A673 (cell line): ENCODE data around the gene CNTN5. TPM values are rescaled to one million over a fixed set of nuclear protein-coding genes. Genes with fewer than 3 reads are reported as not detected.

Experiments used
- BruUV-seq: library from RNA; stranded (reverse); fragments of 400-500 nt; replicated peaks from 2 replicates; lab custom pipeline; 2021; lab: Mats Ljungman, UMichigan
- CTCF ChIA-PET: fragments of 300-600 bp; sonication (Branson Sonifier 250); formaldehyde crosslinking; loops from one replicate; lab custom pipeline; 2022; ENCODE audit warnings: antibody characterized with exemption; lab: Charles Lee
- POLR2A ChIA-PET: fragments of 300-600 bp; sonication (Branson Sonifier 250); formaldehyde crosslinking; loops from one replicate; lab custom pipeline; 2022; ENCODE audit warnings: antibody characterized with exemption; ENCODE audit not compliant: low non-redundant PET; lab: Charles Lee
- DNase-seq: peaks from one replicate; pipeline ENCODE4 v3.0.0-alpha.2; 2015; ENCODE audit warnings: low spot score
- H3K27ac ChIP-seq: fragments of 200-600 bp; sonication (generic); 2 replicates; pipeline ENCODE4 v1.5.1; 2016; ENCODE audit warnings: mixed run types, low read depth, mild to moderate bottlenecking, mixed read lengths, antibody characterized with exemption, low read length; ENCODE audit not compliant: poor library complexity, severe bottlenecking
- H3K27me3 ChIP-seq: fragments of 200-600 bp; sonication (generic); replicated peaks from 2 replicates; pipeline ENCODE4 v1.6.1; 2017; ENCODE audit warnings: mixed run types, low read depth, mild to moderate bottlenecking, mixed read lengths, antibody characterized with exemption, low read length; ENCODE audit not compliant: insufficient read depth, poor library complexity
- H3K36me3 ChIP-seq: fragments of 200-600 bp; sonication (generic); 2 replicates; pipeline ENCODE4 v1.6.1; 2016; ENCODE audit warnings: mixed run types, mild to moderate bottlenecking, mixed read lengths, antibody characterized with exemption, low read length; ENCODE audit not compliant: insufficient read depth, poor library complexity, severe bottlenecking
- H3K4me1 ChIP-seq: fragments of 200-600 bp; sonication (generic); 2 replicates; pipeline ENCODE4 v1.6.1; 2017; ENCODE audit warnings: mixed run types, mild to moderate bottlenecking, mixed read lengths, antibody characterized with exemption, low read length; ENCODE audit not compliant: insufficient read depth, poor library complexity, severe bottlenecking
- H3K4me3 ChIP-seq: fragments of 200-600 bp; sonication (generic); 2 replicates; pipeline ENCODE4 v1.5.1; 2016; ENCODE audit warnings: low read depth, mixed run types, mild to moderate bottlenecking, mixed read lengths, low read length; ENCODE audit not compliant: poor library complexity, severe bottlenecking
- H3K9me3 ChIP-seq: fragments of 200-600 bp; sonication (generic); 2 replicates; pipeline ENCODE4 v1.6.1; 2016; ENCODE audit warnings: mixed run types, low read depth, mild to moderate bottlenecking, mixed read lengths, antibody characterized with exemption, low read length; ENCODE audit not compliant: poor library complexity, severe bottlenecking
- CTCF ChIP-seq: fragments of 300-800, 200-600 bp; sonication (generic); conservative IDR thresholded peaks from 2 replicates; pipeline ENCODE4 v1.5.1; 2017; ENCODE audit warnings: low read depth, mild to moderate bottlenecking, antibody characterized with exemption, low read length, moderate library complexity, mixed read lengths
- EZH2 ChIP-seq: fragments of 200-600 bp; sonication (generic); IDR thresholded peaks from 2 replicates; pipeline ENCODE4 v1.6.1; 2017; ENCODE audit warnings: borderline replicate concordance, low read depth, mild to moderate bottlenecking, mixed read lengths, antibody characterized with exemption, low read length; ENCODE audit not compliant: poor library complexity, severe bottlenecking
- intact Hi-C: fragments of 100-400 bp; cut with micrococcal nuclease; formaldehyde crosslinking; loops from one replicate; pipeline ENCODE4 v1.10.0; 2022; ENCODE audit not compliant: unreplicated experiment
- total RNA-seq: library from RNA; stranded (reverse); gene quantifications from 2 replicates; pipeline ENCODE4 v1.2.3, GENCODE V29; 2021

The CNTN5 gene
- total RNA-seq, 1 experiment from 2014 or later = 0.80 TPM

GRCh38 chr11:99987821-99988470, 967.2 kb downstream of the CNTN5 start:
- peak overlapping the region; percentile 38 for H3K27ac ChIP-seq
- no peaks in the 10 kb centered on the region for H3K27me3 ChIP-seq
- DNase-seq = peak; percentile 50
- BruUV-seq = no TSS peak
- TF ChIP-seq CTCF = no peak
- TF ChIP-seq EZH2 = no peak
- CTCF ChIA-PET = no interaction called here
- H3K9me3 ChIP-seq = no peaks in the 10 kb centered on the region
- POLR2A ChIA-PET = no interaction called here
- H3K36me3 ChIP-seq = no peaks in the 10 kb centered on the region
- H3K4me1 ChIP-seq = peaks cover 13% of the 10 kb centered on the region
- peak overlapping the region; percentile 4 for H3K4me3 ChIP-seq
- intact Hi-C loops = no loop called here

GRCh38 chr11:99988471-99988837, 967.7 kb downstream of the CNTN5 start:
- Histone ChIP-seq H3K27ac (peak overlapping the region; percentile 38), H3K27me3 (no peaks in the 10 kb centered on the region), H3K4me1 (peaks cover 13% of the 10 kb centered on the region), H3K9me3 (no peaks in the 10 kb centered on the region), H3K4me3 (peak overlapping the region; percentile 4), H3K36me3 (no peaks in the 10 kb centered on the region)
- BruUV-seq = no TSS peak
- no peak for TF ChIP-seq CTCF
- TF ChIP-seq EZH2 = no peak
- DNase-seq = peak; percentile 70
- ChIA-PET POLR2A (no interaction called here), CTCF (no interaction called here)
- intact Hi-C loops = no loop called here

- CTCF ChIA-PET = no interaction called here
- POLR2A ChIA-PET = no interaction called here
Measured at GRCh38 chr11:100003985-100004384, 983.2 kb downstream of the CNTN5 start.

More at GRCh38 chr11:100003985-100004384, 983.2 kb downstream of the CNTN5 start:
- Histone ChIP-seq H3K36me3 (no peaks in the 10 kb centered on the region), H3K4me3 (no peak overlapping the region), H3K9me3 (peaks cover 3% of the 10 kb centered on the region), H3K4me1 (no peaks in the 10 kb centered on the region), H3K27me3 (no peaks in the 10 kb centered on the region), H3K27ac (no peak overlapping the region)
- TF ChIP-seq CTCF = no peak
- no peak for TF ChIP-seq EZH2
- no peak for DNase-seq
- intact Hi-C loops = no loop called here
- no TSS peak for BruUV-seq
